ENCODE results near the gene GNE. TPM values are rescaled to one million over a fixed set of nuclear protein-coding genes. Genes with fewer than 3 reads are reported as not detected.

GNE gene
- total RNA-seq, 4 donors from 2014 or later = 5.1 to 16.8 (median 13.7) TPM

GRCh38 chr9:36166168-36166927 lies 91.9 kb downstream of the GNE start:
- 2 to 3% methylated on average over 47 to 53 of the region's 58 CpGs for WGBS, 2 donors
- DNase-seq (ENCODE audit: low spot score in 2 of 2) = peak; percentile 72 to 97
- intact Hi-C loops (cut with DNase I; ENCODE audit: low total_unique reads) = loop anchor here (5.0 to 10.0 kb wide), 2 partner anchors 62 to 159 kb away; no protein-coding TSS in a partner anchor

GRCh38 chr9:36165826-36166167 lies 92.5 kb downstream of the GNE start:
- H3K4me3 ChIP-seq (ENCODE audit: low read depth, poor library complexity, severe bottlenecking) = no peak overlapping the region
- intact Hi-C loops (cut with DNase I; ENCODE audit: low total_unique reads) = loop anchor here (5.0 to 10.0 kb wide), 2 partner anchors 61 to 158 kb away; no protein-coding TSS in a partner anchor
- DNase-seq (ENCODE audit: low spot score in 2 of 2) = no peak
- TF ChIP-seq CTCF (IDR thresholded peaks at IDR 0.05) (no peak), POLR2A (IDR thresholded peaks at IDR 0.05) (no peak)
- 20% methylated on average over 12 of the region's 12 CpGs for WGBS, 2 donors

More at GRCh38 chr9:36166168-36166927, 91.9 kb downstream of the GNE start:
- peak overlapping the region; percentile 33 for H3K4me3 ChIP-seq (ENCODE audit: low read depth, poor library complexity, severe bottlenecking)
- TF ChIP-seq CTCF (IDR thresholded peaks at IDR 0.05) = peak in 1 of 3 donors; percentile 53
- TF ChIP-seq POLR2A (IDR thresholded peaks at IDR 0.05) = no peak

GRCh38 chr9:36164989-36165388 lies 93.3 kb downstream of the GNE start:
- WGBS, 2 donors = 62 to 65% methylated on average over 3 of the region's 3 CpGs
- no peak overlapping the region for H3K4me3 ChIP-seq (ENCODE audit: low read depth, poor library complexity, severe bottlenecking)
- TF ChIP-seq POLR2A (IDR thresholded peaks at IDR 0.05) (no peak), CTCF (IDR thresholded peaks at IDR 0.05) (no peak)
- DNase-seq (ENCODE audit: low spot score in 2 of 2) = no peak
- intact Hi-C loops (cut with DNase I; ENCODE audit: low total_unique reads) = loop anchor here (5.0 to 10.0 kb wide), 2 partner anchors 60 to 158 kb away; no protein-coding TSS in a partner anchor

Other genes with a start within 250 kb of the GNE start
- gene RECK, start 221.5 kb downstream of the GNE start, total RNA-seq = 1 to 10 TPM; 2.1 to 9.7 (median 3.7) TPM
- gene GLIPR2, start 121.7 kb downstream of the GNE start, total RNA-seq = 10 to 100 TPM in 1 of 4 donors, 1 to 10 TPM in 3; 5.2 to 10.1 (median 6.5) TPM
- not detected for gene CCIN, start 89.1 kb downstream of the GNE start, total RNA-seq
- 100 to 1,000 TPM; 162 to 240 (median 213) TPM for gene CLTA, start 67.5 kb downstream of the GNE start, total RNA-seq
- 10 to 100 TPM; 17.3 to 27.0 (median 23.4) TPM for gene RNF38, start 141.8 kb upstream of the GNE start, total RNA-seq

Data from lower leg skin (tissue), 4 donors.